GDM1 (cell line): ENCODE measurements around the gene HIGD1A.

Experiments used
- DNase-seq: peaks from one replicate; lab custom pipeline; 2025; lab: John Stamatoyannopoulos, UW

HIGD1A gene

DNA sequence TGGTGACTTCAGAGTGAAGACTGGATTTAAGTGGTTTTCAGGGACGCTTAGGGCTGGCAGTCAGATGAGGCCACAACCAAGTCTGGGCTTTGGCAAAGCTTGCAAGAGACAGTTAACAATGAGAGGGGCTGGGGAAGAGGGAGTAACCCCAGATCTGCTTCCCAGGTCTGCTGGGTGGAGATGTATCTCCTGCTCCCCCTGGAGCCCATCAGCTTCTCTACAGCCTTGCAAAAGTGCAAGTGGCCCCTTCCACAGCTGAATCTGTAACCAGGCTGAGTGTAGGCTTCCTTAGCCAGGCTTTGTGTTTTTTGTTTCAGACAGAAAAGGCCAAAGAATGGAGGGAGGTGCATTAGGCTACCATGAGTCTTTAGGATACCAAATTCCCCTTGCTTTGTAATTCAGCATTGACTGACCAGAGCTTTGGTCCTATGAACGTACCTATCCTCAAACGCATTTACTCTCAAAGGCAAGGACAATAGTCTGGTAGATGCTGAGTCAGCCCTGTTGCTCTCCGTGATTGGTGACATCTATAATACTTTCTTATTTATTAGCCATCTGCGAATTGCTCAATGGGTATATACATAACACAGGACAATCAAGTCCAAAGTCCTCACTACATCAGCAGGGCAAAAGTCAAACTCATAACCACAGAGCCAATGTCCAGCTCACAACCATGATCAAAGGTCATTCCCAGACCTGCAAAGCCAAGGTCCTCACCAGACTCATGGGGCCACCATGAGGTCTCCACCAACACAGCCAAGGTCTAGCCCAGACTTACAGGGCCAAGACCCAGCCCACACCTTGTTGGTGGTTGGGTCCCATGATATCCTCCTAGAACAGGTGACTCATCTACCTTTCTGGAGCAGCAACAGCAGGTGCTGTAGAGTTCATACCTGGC is 48.4 kb downstream of the HIGD1A start:
- DNase-seq, result no peak

GRCh38 chr3:42753757-42754156 is 50.5 kb downstream of the HIGD1A start:
- no peak for DNase-seq

GRCh38 chr3:42752961-42753360 is 51.3 kb downstream of the HIGD1A start:
- DNase-seq, result no peak

DNA sequence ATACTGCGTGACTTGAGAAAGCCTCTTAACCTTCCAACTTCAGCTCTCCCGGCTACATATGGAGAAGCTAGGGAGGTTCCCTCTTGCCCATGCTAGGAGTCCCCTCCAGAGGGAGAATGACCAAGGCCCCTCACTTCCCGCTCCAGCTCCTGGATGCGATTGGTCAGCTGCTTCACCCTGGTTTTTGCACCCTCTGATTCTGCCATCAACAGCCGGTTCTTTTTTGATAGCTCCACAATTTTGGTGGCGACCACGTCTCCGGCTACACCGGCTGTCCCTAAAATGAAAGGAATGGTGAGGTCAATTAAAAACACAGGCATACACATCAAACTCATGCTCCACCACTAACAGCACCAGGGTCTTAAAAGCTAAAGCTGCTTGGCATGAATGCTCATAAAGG is 51.8 kb downstream of the HIGD1A start:
- DNase-seq, result no peak

GRCh38 chr3:42751609-42752008 is 52.7 kb downstream of the HIGD1A start:
- DNase-seq, result no peak

DNA sequence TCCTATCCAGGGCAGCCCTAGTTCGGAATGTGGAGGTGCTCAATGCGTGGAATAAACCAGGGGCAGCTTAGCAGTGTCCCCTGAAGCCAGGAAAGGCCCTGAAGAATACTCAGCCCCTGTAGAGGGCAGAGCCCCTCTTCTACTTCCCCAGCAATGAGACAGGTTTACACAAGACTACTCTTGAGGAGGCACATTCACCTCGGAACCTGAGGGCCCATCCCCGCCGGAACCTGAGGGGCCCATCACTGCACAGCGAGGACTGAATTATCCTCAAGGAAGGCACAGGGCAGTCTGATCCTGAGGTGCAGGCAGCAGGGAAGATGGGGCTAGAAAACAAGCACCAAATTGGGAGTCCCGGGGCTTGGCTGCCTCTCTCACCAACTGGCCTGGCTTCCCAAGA is 53.5 kb downstream of the HIGD1A start:
- DNase-seq, result no peak

- DNase-seq, result peak; percentile 25
Measured at GRCh38 chr3:42749753-42750231, 54.5 kb downstream of the HIGD1A start.

- DNase-seq, result no peak
Measured at GRCh38 chr3:42749025-42749752, 55.1 kb downstream of the HIGD1A start.

GRCh38 chr3:42747581-42747980 is 56.7 kb downstream of the HIGD1A start:
- DNase-seq, result no peak

DNA sequence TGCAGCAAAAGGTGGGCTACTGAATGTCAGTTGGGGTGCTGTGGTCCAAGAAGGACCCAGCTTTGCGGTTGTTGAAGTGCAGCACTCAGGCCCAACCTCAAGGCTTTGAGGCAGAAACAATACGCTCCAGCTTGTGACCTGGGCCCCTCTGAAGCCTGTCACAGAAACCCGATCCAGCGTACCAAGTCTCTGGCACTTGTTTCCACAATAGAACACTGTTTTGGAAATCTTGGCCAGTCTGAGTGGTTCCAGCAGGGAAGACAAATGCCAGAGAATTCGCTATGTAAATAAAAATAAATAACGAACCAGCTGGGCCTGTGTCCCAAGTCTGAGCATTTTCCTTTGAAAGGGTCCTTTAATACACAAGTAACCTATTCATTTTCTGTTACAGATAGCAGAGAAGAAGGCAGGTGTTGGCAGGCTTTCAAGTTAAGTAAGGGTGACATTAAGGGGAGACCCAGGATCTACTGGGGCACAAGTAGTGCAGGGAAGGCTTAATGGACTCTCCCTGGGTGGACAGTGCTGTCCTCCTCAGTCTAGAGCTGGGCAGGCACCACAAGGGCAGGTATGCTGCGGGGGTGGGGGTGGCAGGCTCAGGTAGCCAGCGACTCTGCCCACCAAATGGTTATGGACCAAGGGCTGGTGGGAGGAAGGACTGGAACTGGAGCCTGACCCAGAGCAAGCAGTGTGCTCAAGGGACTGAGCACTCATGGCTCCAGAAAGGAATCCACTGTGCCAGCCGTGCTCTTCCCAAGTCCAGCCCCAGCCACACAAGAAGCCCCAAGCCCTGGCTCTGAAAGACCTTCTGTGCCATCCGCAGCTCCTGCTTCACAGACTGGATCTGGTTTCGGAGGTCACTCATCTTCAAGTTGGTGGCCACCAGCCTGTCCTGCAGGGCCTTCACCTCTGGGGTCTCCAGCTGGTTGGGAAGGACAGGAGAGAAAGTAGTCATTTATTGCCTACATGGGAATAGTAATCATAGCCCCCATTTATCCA is 57.5 kb downstream of the HIGD1A start:
- DNase-seq, result no peak

DNA sequence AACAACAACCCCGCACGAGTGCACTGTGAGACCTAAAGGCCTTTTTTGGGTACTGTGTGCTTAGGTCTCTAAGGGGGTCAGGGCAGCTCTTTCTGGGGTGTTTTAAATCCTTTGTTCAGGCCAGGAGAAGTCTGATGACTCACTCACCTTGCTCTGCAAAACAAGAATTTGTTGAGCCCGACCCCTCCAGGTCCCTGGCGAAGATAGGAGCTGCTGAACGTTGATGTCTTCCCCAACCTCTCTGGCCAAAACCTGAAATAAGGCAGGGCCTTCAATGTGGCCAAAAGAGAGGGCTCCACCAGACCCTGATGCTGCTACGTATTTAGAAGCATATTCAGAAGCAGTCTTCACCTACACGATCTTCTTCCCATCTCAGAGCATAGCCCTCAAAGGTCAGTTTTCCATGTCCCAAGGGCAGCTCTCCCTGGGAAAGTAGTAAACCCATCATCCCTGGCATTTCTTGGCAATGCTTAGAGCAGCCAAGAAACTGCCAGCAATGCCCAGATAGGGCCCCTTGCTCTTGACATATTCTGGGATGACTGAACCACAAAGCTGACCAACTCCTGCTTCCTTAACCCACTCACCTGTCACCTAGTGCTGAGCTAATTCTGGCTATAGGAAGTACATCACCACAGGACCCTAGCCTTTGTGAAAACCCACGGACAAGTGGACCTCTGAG is 58.4 kb downstream of the HIGD1A start:
- no peak for DNase-seq

- DNase-seq, result no peak
Measured at GRCh38 chr3:42745291-42745745, 59.0 kb downstream of the HIGD1A start.

- no peak for DNase-seq
Measured at GRCh38 chr3:42743204-42743995, 60.9 kb downstream of the HIGD1A start.

DNA sequence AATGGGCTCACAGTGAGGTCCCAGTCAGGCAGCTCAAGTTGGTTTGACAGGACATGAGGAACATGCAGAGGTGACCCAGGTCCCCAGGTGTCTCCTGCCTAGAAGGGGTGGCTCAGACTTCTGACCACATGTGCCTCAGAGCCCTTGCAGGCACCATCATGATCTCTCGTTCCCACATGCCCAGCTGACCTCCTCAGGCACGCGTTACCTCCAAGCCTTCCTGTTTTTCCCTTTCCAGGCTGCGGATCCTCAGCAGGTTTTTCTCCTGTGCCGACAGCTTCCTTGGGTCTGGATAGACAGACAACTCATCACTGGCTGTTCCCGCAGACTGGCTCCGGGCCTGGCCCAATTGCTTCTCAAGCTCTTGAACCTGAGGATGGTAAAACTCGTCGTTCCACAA is 61.6 kb downstream of the HIGD1A start:
- no peak for DNase-seq

DNA sequence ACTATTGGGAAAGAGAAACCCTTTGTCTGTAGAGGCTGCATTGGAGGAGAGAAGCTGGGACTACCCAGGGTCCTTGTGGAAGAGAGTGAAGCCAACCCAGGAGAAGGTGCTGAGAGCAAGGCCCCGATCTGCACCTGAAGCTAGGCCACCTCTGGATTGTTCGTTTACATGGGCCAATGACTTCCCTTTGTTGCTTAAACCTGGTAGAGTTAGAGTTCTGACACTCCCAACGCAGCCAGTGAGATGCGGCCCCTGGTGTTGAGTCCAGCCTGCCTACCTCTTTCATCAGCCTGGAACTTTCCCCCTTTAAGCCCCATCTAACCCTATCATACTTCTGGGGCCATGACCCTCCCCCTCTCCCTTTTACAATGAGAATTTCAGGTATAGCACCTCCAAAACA is 62.0 kb downstream of the HIGD1A start:
- DNase-seq, result no peak

- no peak for DNase-seq
Measured at GRCh38 chr3:42741796-42742195, 62.5 kb downstream of the HIGD1A start.

DNA sequence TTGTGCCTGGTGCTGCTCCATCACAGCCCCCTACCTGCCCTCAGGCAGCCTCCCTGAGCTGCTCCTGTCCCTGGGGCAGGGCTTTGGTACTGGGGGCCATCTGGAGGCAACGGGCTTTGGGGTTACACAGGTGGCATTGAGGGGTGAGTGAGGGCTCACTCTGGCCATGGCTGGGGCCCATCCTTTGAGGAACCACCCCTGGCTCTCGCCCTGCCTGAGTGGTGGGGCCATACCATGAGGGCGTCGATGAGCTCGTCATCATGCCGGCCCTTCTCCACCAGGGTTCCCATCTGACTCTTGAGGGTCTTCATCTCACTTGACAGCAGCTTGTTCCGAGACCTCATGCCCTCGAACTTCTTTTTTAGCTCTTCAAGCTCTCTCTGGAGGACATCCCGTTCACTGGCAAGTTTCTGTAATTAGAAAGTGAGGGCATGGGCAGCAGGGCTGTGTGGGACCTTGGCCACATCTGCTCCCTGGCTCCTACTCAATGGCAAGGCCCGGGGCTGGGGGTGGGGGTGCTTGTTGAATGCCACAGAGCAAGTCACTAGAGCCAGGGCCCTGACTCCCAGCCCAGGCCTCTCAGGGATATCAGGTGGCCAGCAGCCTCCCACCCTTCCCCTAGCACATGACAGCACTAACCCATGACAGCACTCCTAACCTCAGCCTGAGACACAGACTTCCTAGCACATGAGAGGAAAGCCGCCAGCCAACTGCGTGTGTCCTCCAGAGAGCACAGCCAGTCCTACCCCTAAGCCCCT is 64.7 kb downstream of the HIGD1A start:
- DNase-seq, result no peak

DNA sequence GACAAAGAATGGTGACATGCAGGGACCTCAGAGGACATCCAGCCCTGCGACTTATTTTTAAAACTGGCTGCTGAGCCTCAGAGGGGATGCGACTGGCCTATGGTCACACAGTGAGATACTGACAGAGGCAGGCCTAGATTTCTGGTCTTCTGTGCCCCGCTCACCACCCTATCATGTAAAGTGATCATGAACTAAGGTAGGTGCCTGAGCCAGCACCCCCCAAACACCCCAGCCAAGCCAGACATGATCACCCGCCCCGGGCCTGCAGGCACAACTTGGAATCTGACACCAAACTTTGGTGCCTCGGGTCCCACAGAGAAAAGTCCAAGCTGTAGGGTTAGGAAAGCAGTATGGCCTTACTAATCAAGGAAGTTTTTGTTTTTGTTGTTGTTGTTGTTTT is 67.8 kb downstream of the HIGD1A start:
- no peak for DNase-seq

- DNase-seq, result no peak
Measured at GRCh38 chr3:42736081-42736480, 68.2 kb downstream of the HIGD1A start.

DNA sequence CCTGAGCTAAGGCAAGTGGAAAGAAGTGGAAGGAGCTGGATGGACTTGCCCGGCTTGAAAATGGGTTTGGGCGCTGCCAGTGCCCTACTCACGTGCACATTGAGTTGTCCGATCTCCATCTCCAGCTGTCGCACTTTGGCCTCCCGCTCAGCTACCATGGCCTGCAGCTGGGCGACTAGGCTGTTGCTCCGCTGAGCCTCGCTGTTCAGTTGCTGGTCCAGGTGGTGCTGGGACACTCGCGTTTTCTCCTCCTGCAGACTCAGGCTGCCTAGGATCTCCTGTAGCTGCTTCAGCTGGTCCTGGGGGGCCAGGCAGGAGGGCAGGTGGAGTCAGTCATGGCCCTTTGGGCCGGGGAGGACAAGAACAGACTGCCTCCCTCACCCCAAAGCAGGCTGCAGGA is 68.7 kb downstream of the HIGD1A start:
- DNase-seq, result no peak
